Mesodermal cell (in vitro differentiated cells): ENCODE results near the gene MZT2B.
"Not testable (repeated sequence)": the region's sequence is repeated elsewhere in the genome, so short reads cannot be mapped to it uniquely, and the experiment has no call there.

ENCODE experiments used
- H3K27ac ChIP-seq: 2 replicates; pipeline ENCODE4 v1.7.0; 2013; ENCODE audit warnings: mild to moderate bottlenecking, low read depth, low read length, moderate library complexity; ENCODE audit not compliant: severe bottlenecking
- H3K36me3 ChIP-seq: 2 replicates; pipeline ENCODE4 v1.7.1; 2013; ENCODE audit warnings: mild to moderate bottlenecking, low read length, moderate library complexity; ENCODE audit not compliant: control insufficient read depth, insufficient read depth
- H3K4me1 ChIP-seq: one replicate; pipeline ENCODE4 v1.7.1; 2013; ENCODE audit warnings: mild to moderate bottlenecking, low read length; ENCODE audit not compliant: insufficient read depth, control insufficient read depth, poor library complexity, severe bottlenecking
- H3K4me3 ChIP-seq: 2 replicates; pipeline ENCODE4 v1.7.0; 2013; ENCODE audit warnings: low read length, control low read depth, mild to moderate bottlenecking; ENCODE audit not compliant: insufficient read depth, poor library complexity, severe bottlenecking; ENCODE audit errors: extremely low read depth
- H3K9me3 ChIP-seq: 2 replicates; pipeline ENCODE4 v1.7.1; 2013; ENCODE audit warnings: mild to moderate bottlenecking, low read length, moderate library complexity; ENCODE audit not compliant: control insufficient read depth
- WGBS, 2 experiments: methylation state at CpG; one replicate each; pipeline ENCODE4 v1.1.5; 2013; ENCODE audit warnings: missing lambda C conversion rate in 2 of 2; ENCODE audit not compliant: insufficient coverage in 2 of 2; 5-methylcytosine and 5-hydroxymethylcytosine counted together

The MZT2B gene

GRCh38 chr2:130228467-130229160, 46.6 kb downstream of the MZT2B start:
- 97 to 99% methylated on average over 25 to 37 of the region's 69 CpGs for WGBS, 2 experiments
- not testable (repeated sequence) for H3K4me3 ChIP-seq, H3K4me1 ChIP-seq, H3K36me3 ChIP-seq, H3K27ac ChIP-seq, H3K9me3 ChIP-seq

DNA sequence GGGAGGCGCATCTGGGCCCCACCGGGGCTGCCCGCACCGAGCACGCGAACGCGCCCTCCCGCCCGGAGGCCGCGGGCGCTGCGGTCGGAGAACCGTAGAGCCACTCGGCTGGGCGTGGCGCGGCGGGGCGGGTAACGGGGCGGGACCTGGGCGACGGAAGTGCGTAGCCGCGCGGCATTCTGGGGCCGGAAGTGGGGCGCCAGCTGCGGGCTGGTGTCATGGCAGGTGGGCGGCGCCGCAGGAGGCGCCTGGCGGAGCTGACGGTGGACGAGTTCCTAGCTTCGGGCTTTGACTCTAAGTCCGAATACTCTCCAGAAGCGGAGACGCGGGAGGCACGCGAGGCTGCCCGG, 47.1 kb downstream of the MZT2B start:
- H3K4me3 ChIP-seq: peak overlapping the region; percentile 11
- H3K9me3 ChIP-seq, H3K4me1 ChIP-seq, H3K27ac ChIP-seq, H3K36me3 ChIP-seq: not testable (repeated sequence)
- 95 to 98% methylated on average over 32 to 38 of the region's 48 CpGs for WGBS, 2 experiments

- not testable (repeated sequence) for H3K36me3 ChIP-seq, H3K4me1 ChIP-seq, H3K27ac ChIP-seq, H3K9me3 ChIP-seq, H3K4me3 ChIP-seq
- 93 to 96% methylated on average over 7 to 8 of the region's 18 CpGs for WGBS, 2 experiments
Observed at GRCh38 chr2:130230376-130230775, 48.3 kb downstream of the MZT2B start.

GRCh38 chr2:130230907-130231306, 48.8 kb downstream of the MZT2B start:
- not testable (repeated sequence) for H3K4me1 ChIP-seq, H3K9me3 ChIP-seq, H3K4me3 ChIP-seq, H3K36me3 ChIP-seq, H3K27ac ChIP-seq
- 95 to 97% methylated on average over 10 of the region's 15 CpGs for WGBS, 2 experiments

DNA sequence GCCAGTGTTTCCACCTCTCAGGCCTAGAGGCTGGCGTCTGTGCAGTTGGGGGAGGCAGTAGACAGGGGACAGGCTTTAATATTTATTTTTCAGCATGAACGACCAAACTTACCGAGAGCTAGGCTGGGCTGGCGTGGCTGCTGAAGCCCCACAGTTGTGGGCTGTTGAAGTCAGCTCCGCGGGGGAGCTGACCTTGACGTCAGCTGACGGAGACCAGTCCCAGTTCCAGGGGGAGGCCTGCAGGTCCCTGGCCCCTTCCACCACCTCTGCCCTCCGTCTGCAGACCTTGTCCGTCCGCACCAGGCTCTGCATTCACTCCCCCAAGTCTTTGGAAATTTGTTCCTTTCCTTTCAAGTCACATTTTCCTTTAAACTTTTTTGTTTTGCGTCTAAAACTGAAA, 49.6 kb downstream of the MZT2B start:
- 74 to 83% methylated on average over 5 to 8 of the region's 12 CpGs for WGBS, 2 experiments
- Histone ChIP-seq H3K36me3 (no peaks in the 10 kb centered on the region), H3K9me3 (no peaks in the 10 kb centered on the region), H3K4me3 (no peak overlapping the region), H3K4me1 (no peaks in the 10 kb centered on the region), H3K27ac (no peak overlapping the region)

- H3K9me3 ChIP-seq, H3K36me3 ChIP-seq, H3K4me1 ChIP-seq, H3K27ac ChIP-seq, H3K4me3 ChIP-seq: not testable (repeated sequence)
- WGBS, 2 experiments: 90 to 92% methylated on average over 1 to 2 of the region's 2 CpGs
Observed at GRCh38 chr2:130233066-130233465, 51.0 kb downstream of the MZT2B start.

- not testable (repeated sequence) for H3K4me3 ChIP-seq, H3K9me3 ChIP-seq, H3K36me3 ChIP-seq, H3K4me1 ChIP-seq, H3K27ac ChIP-seq
- WGBS, 2 experiments: 91 to 93% methylated on average over 4 to 5 of the region's 6 CpGs
Observed at GRCh38 chr2:130239581-130239980, 57.5 kb downstream of the MZT2B start.
